K562 (cell line): Measurements from ENCODE around the gene TTC9C. TPM values are rescaled to one million over a fixed set of nuclear protein-coding genes. Genes with fewer than 3 reads are reported as not detected.
A peak's percentile ranks its signal among the peaks of the same experiment; 100 is the strongest.

ENCODE experiments used
- ATF6 ChIP-seq: sonication (generic); formaldehyde crosslinking; IDR thresholded peaks from 2 replicates; pipeline ENCODE4 v1.4.0; 2020; ENCODE audit warnings: mild to moderate bottlenecking, missing genetic modification reagents
- FIP1L1 ChIP-seq: fragments of 200-400 bp; formaldehyde crosslinking; IDR thresholded peaks from 2 replicates; pipeline ENCODE4 v1.6.1; 2018; ENCODE audit warnings: mild to moderate bottlenecking, low read depth, low read length; ENCODE audit not compliant: poor library complexity, severe bottlenecking
- FOXM1 ChIP-seq, 2 experiments: fragments of 450-650 bp in 1 of 2; sonication (generic) in 1 of 2; formaldehyde crosslinking in 1 of 2; IDR thresholded peaks; 2 replicates each; pipeline versions ENCODE4 v1.6.1 to v1.9.0; 2017 to 2022; ENCODE audit warnings: low read depth in 2 of 2, mild to moderate bottlenecking in 2 of 2, missing genetic modification reagents in 1 of 2, moderate library complexity in 1 of 2
- GTF2A2 ChIP-seq: IDR thresholded peaks from 2 replicates; pipeline ENCODE4 v1.6.1; 2016; ENCODE audit warnings: mild to moderate bottlenecking, missing genetic modification characterization, missing compliant biosample characterization
- NFATC3 ChIP-seq: fragments of 450-650 bp; IDR thresholded peaks from 2 replicates; pipeline ENCODE4 v1.6.1; 2017; ENCODE audit warnings: mild to moderate bottlenecking
- SMAD2 ChIP-seq: fragments of 150-350 bp; IDR thresholded peaks from 2 replicates; pipeline ENCODE4 v1.6.1; 2014; ENCODE audit warnings: low read depth, mild to moderate bottlenecking, low read length
- SMARCB1 ChIP-seq: IDR thresholded peaks from 2 replicates; pipeline ENCODE4 v1.6.1; 2011; ENCODE audit warnings: improper control_type of control experiment, low read depth; ENCODE audit not compliant: insufficient read length
- STAT5B ChIP-seq: fragments of 250-450 bp; sonication (Bioruptor Pico); IDR thresholded peaks from 2 replicates; pipeline ENCODE4 v1.8.0; 2021; ENCODE audit warnings: mild to moderate bottlenecking, inconsistent platforms
- TEAD2 ChIP-seq: fragments of 450-650 bp; IDR thresholded peaks from 2 replicates; pipeline ENCODE4 v1.6.1; 2016; ENCODE audit warnings: missing genetic modification characterization, control low read depth, missing compliant biosample characterization
- XRCC3 ChIP-seq: fragments of 450-650 bp; IDR thresholded peaks from 2 replicates; pipeline ENCODE4 v1.6.1; 2017; ENCODE audit warnings: mild to moderate bottlenecking, moderate library complexity
- ZC3H11A ChIP-seq: IDR thresholded peaks from 2 replicates; pipeline ENCODE4 v1.6.1; 2012; ENCODE audit warnings: low read depth, low read length, improper control_type of control experiment
- ZHX1 ChIP-seq: fragments of 150-350 bp; conservative IDR thresholded peaks from 2 replicates; pipeline ENCODE4 v1.6.1; 2014; ENCODE audit warnings: low read length
- ZNF175 ChIP-seq: fragments of 200-800 bp; sonication (Bioruptor generic); IDR thresholded peaks from 2 replicates; pipeline ENCODE4 v1.6.1; 2016; ENCODE audit warnings: low read depth, mild to moderate bottlenecking, missing genetic modification characterization, missing compliant biosample characterization
- ZNF224 ChIP-seq: sonication (generic); formaldehyde crosslinking; IDR thresholded peaks from 2 replicates; pipeline ENCODE4 v1.8.0; 2022; ENCODE audit warnings: mild to moderate bottlenecking, missing genetic modification reagents
- ZNF75A ChIP-seq: fragments of 450-650 bp; formaldehyde crosslinking; IDR thresholded peaks from 2 replicates; pipeline ENCODE4 v1.4.0; 2020; ENCODE audit warnings: mild to moderate bottlenecking
- polyA plus RNA-seq, 8 experiments: library from polyadenylated mRNA; depleted of rRNA in 4 of 8; stranded (reverse) in 5 of 8; unstranded in 3 of 8; fragments of >200 nt; fragmentation: Nextera tagmentation in 2 of 8; fragmentation: Illumina TruSeq in 1 of 8; extraction: Ambion mirVana in 2 of 8; extraction: Trizol in 1 of 8; gene quantifications; 2 replicates each; pipeline versions ENCODE4 v1.2.1 to v1.2.3, GENCODE V29; 2011 to 2014; ENCODE audit warnings: inconsistent platforms in 1 of 8, missing spikeins in 1 of 8
- total RNA-seq, 7 experiments: library from RNA; depleted of rRNA in 6 of 7; stranded (reverse); fragments of >200 nt in 6 of 7; fragmentation: Illumina TruSeq in 2 of 7; extraction: Trizol in 2 of 7; gene quantifications; 2 replicates each; pipeline versions ENCODE4 v1.2.1 to v1.2.3, GENCODE V29; 2011 to 2021; ENCODE audit warnings: low replicate concordance in 1 of 7
- TF ChIP-seq, protein P1 (sequence below): sonication (generic); formaldehyde crosslinking; IDR thresholded peaks from 2 replicates; pipeline ENCODE4 v1.8.1; 2023; ENCODE audit warnings: mild to moderate bottlenecking, missing genetic modification reagents, moderate library complexity
- TF ChIP-seq, protein P2 (sequence below): fragments of 250-450 bp; sonication (Bioruptor Pico); IDR thresholded peaks from 2 replicates; pipeline ENCODE4 v1.8.0; 2021; ENCODE audit warnings: moderate library complexity, mild to moderate bottlenecking, inconsistent platforms
- TF ChIP-seq, protein P3 (sequence below): sonication (generic); formaldehyde crosslinking; IDR thresholded peaks from 2 replicates; pipeline ENCODE4 v1.8.0; 2022; ENCODE audit warnings: mild to moderate bottlenecking, missing genetic modification reagents

The TTC9C gene
- total and polyA plus RNA-seq, 9 of the 15 experiments (the other 6 are each of a cell fraction or from before 2014, with no cell fraction given) = 32.8 to 59.0 (median 37.1) TPM

- TF ChIP-seq GTF2A2 (tag) (no peak), ATF6 (CRISPR knock-in tag) (no peak; the same call in 1 of the 2 replicates), SMAD2 (no peak), SMARCB1 (no peak), XRCC3 (no peak), STAT5B (no peak), NFATC3 (no peak), FOXM1 (IDR thresholded peaks at IDR 0.05; ENCODE audit: low read depth) (0 out of 2 replicates have a peak, but pooled peaks have one; percentile 35), FOXM1 (CRISPR knock-in tag; IDR thresholded peaks at IDR 0.05; ENCODE audit: low read depth) (0 out of 2 replicates have a peak, but pooled peaks have one; percentile 68), ZHX1 (0 out of 2 replicates have a peak, but pooled peaks have one; percentile 72), ZNF224 (CRISPR knock-in tag) (no peak), FIP1L1 (no peak), ZNF75A (0 out of 2 replicates have a peak, but pooled peaks have one; percentile 28), ZC3H11A (no peak), ZNF175 (CRISPR knock-in tag) (no peak), TEAD2 (tag) (no peak)
- TF ChIP-seq, protein P1, sequence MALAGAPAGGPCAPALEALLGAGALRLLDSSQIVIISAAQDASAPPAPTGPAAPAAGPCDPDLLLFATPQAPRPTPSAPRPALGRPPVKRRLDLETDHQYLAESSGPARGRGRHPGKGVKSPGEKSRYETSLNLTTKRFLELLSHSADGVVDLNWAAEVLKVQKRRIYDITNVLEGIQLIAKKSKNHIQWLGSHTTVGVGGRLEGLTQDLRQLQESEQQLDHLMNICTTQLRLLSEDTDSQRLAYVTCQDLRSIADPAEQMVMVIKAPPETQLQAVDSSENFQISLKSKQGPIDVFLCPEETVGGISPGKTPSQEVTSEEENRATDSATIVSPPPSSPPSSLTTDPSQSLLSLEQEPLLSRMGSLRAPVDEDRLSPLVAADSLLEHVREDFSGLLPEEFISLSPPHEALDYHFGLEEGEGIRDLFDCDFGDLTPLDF (CRISPR knock-in tag) = no peak
- TF ChIP-seq, protein P2, sequence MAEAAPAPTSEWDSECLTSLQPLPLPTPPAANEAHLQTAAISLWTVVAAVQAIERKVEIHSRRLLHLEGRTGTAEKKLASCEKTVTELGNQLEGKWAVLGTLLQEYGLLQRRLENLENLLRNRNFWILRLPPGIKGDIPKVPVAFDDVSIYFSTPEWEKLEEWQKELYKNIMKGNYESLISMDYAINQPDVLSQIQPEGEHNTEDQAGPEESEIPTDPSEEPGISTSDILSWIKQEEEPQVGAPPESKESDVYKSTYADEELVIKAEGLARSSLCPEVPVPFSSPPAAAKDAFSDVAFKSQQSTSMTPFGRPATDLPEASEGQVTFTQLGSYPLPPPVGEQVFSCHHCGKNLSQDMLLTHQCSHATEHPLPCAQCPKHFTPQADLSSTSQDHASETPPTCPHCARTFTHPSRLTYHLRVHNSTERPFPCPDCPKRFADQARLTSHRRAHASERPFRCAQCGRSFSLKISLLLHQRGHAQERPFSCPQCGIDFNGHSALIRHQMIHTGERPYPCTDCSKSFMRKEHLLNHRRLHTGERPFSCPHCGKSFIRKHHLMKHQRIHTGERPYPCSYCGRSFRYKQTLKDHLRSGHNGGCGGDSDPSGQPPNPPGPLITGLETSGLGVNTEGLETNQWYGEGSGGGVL (CRISPR knock-in tag) = no peak
- TF ChIP-seq, protein P3, sequence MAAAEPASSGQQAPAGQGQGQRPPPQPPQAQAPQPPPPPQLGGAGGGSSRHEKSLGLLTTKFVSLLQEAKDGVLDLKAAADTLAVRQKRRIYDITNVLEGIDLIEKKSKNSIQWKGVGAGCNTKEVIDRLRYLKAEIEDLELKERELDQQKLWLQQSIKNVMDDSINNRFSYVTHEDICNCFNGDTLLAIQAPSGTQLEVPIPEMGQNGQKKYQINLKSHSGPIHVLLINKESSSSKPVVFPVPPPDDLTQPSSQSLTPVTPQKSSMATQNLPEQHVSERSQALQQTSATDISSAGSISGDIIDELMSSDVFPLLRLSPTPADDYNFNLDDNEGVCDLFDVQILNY = no peak
Measured at GRCh38 chr11:62753736-62754603, 25.7 kb downstream of the TTC9C start, which contains the start of gene ZBTB3 (continued).
